GM23248 (cell line): ENCODE data around the gene CFAP157.

Experiments used
- EZH2 ChIP-seq: fragments of 200-600 bp; sonication (generic); IDR thresholded peaks from 2 replicates; pipeline ENCODE4 v1.6.1; 2018; ENCODE audit warnings: antibody characterized with exemption, mild to moderate bottlenecking; ENCODE audit not compliant: insufficient read depth, poor library complexity, severe bottlenecking
- EZH2phosphoT487 ChIP-seq: fragments of 200-600 bp; sonication (generic); IDR thresholded peaks from 2 replicates; pipeline ENCODE4 v1.6.1; 2018; ENCODE audit warnings: antibody characterized with exemption, moderate library complexity, mild to moderate bottlenecking, low read depth; ENCODE audit not compliant: insufficient read depth

DNA sequence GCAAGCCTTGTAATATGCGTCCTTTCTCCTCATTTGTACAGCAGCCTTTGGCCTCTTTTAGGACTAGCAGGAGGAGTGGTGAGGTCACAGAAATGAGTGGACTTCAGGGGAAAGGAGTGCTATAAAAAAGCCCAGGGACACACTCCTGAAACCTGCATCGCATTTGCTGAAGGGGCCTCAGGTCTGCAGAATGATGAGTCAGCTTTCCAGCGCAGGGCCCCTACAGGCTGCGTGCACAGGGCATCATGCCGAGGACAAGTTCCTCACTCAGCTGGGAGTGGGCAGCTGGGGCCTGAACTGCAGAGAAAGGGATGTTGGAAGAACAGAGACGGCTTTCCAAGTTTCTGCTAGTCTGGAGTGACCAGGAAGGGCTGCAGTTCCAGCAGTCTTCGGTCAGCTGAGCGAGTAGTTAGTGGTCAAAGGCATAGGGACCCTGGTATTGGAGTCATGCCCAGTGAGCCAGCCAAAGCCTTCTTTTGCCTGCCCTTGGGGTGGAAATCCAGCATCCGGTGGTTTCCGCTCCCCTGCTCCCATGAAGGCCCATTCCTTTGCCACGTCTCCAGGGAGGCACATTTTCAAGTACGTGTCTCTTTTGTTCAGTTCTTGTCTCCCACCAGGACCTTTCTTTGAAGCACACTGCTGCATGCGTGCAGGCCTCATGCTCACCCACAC, 17.3 kb upstream of the CFAP157 start:
- no peak for TF ChIP-seq EZH2phosphoT487
- no peak for TF ChIP-seq EZH2
